ENCODE results near the gene TRIM29. TPM values are rescaled to one million over a fixed set of nuclear protein-coding genes. Genes with fewer than 3 reads are reported as not detected.

Gene TRIM29
- total and polyA plus RNA-seq, 3 experiments from 2014 or later = not detected

DNA sequence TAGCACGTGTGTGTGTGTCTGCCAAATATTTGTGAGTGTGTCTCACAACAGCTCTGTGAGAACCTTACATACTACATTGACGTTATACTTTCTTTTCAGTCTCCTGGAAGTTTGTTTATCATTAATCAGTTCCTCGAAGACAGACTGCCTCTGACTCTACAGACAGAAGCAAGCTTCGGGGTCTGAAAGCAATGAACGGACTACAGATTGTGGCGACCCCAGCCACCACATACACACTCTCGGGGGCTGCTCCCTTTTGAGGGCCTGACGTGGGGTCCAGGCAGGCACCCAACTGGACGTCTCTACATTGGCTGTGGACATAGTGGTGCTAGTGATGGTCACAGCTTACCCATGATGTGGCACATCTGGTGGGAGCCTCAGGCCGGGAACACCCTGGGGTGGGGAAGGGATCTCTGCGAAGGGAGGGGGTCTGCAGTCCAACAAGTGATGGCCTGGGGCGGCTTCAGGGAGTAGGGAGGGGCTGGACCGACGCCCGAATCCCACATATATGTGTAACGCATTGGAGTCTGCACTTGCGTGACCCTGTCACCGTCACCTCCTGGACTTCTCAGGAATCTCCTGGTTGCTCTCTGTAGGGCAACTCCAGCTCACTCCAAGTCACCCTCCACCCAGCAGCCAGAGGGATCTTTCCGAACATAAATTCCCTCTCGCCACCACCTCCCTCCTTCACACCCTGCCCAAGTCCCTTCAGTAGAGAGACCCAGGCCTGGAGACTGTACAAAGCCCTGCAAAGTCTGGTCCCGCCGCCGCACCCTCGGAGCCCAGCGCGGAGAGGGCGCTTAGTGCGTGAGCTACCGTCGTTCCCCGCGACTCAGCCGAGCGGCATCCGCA is 30.4 kb upstream of the TRIM29 start:
- Mint-ChIP-seq H3K9me3 (peaks cover 11 to 20% (median 16%) of the 10 kb centered on the region in 5 donors), H3K27ac (no peak overlapping the region), H3K27me3 (peaks cover 46 to 78% of the 10 kb centered on the region in 2 donors), H3K4me3 (peak overlapping the region in 5 of 7 donors; percentile 66 to 76 (median 73)), H3K4me1 (peaks cover 2 to 15% (median 4%) of the 10 kb centered on the region in 3 donors), H3K36me3 (peaks cover 0 to 8% (median 1%) of the 10 kb centered on the region in 3 donors)
- Histone ChIP-seq H3K27ac (ENCODE audit: low read depth, low read length) (no peak overlapping the region), H3K4me3 (ENCODE audit: low read length) (peak overlapping the region; percentile 53), H3K36me3 (ENCODE audit: insufficient read depth, low read length) (no peaks in the 10 kb centered on the region), H3K27me3 (ENCODE audit: insufficient read depth, low read length, poor library complexity, severe bottlenecking) (peaks cover 42% of the 10 kb centered on the region), H3K4me1 (ENCODE audit: insufficient read depth, low read length) (peaks cover 7% of the 10 kb centered on the region), H3K9me3 (ENCODE audit: low read length) (no peaks in the 10 kb centered on the region)
- ChIA-PET POLR2A (no interaction called here), CTCF (interaction anchor here (0.6 to 1.6 kb wide), 7 partner anchors 11 to 503 kb away, joined by 3 to 5 read pairs (median 3); no protein-coding TSS in a partner anchor)
- DNase-seq = no peak

GRCh38 chr11:120167659-120168058 is 29.7 kb upstream of the TRIM29 start:
- peaks cover 7% of the 10 kb centered on the region for H3K4me1 ChIP-seq (ENCODE audit: insufficient read depth, low read length)
- ChIA-PET CTCF (interaction anchor here (0.8 to 1.6 kb wide), 4 partner anchors 11 to 132 kb away, joined by 3 to 5 read pairs (median 4); no protein-coding TSS in a partner anchor), POLR2A (no interaction called here)
- Mint-ChIP-seq H3K27me3 (peaks cover 47 to 75% of the 10 kb centered on the region in 2 donors), H3K4me3 (peak overlapping the region in 1 of 7 donors; percentile 46), H3K9me3 (peaks cover 11 to 20% (median 16%) of the 10 kb centered on the region in 5 donors), H3K27ac (no peak overlapping the region), H3K4me1 (peaks cover 2 to 15% (median 4%) of the 10 kb centered on the region in 3 donors), H3K36me3 (peaks cover 0 to 8% (median 1%) of the 10 kb centered on the region in 3 donors)
- H3K27me3 ChIP-seq (ENCODE audit: insufficient read depth, low read length, poor library complexity, severe bottlenecking) = peaks cover 36% of the 10 kb centered on the region
- no peak for DNase-seq
- no peak overlapping the region for H3K27ac ChIP-seq (ENCODE audit: low read depth, low read length)
- no peaks in the 10 kb centered on the region for H3K9me3 ChIP-seq (ENCODE audit: low read length)
- H3K36me3 ChIP-seq (ENCODE audit: insufficient read depth, low read length) = no peaks in the 10 kb centered on the region
- H3K4me3 ChIP-seq (ENCODE audit: low read length) = no peak overlapping the region

- Histone ChIP-seq H3K4me3 (ENCODE audit: low read length) (no peak overlapping the region), H3K27ac (ENCODE audit: low read depth, low read length) (no peak overlapping the region), H3K9me3 (ENCODE audit: low read length) (no peaks in the 10 kb centered on the region), H3K27me3 (ENCODE audit: insufficient read depth, low read length, poor library complexity, severe bottlenecking) (no peaks in the 10 kb centered on the region), H3K36me3 (ENCODE audit: insufficient read depth, low read length) (no peaks in the 10 kb centered on the region), H3K4me1 (ENCODE audit: insufficient read depth, low read length) (no peaks in the 10 kb centered on the region)
- Mint-ChIP-seq H3K4me1 (no peaks in the 10 kb centered on the region), H3K27ac (no peak overlapping the region), H3K4me3 (no peak overlapping the region), H3K9me3 (peaks cover 4 to 15% (median 12%) of the 10 kb centered on the region in 5 donors), H3K27me3 (peaks cover 14 to 40% of the 10 kb centered on the region in 2 donors), H3K36me3 (peaks cover 0 to 8% (median 1%) of the 10 kb centered on the region in 3 donors)
- POLR2A ChIA-PET = no interaction called here
- DNase-seq = no peak
- CTCF ChIA-PET = no interaction called here
These were observed 22.5 kb upstream of the TRIM29 start for GRCh38 chr11:120160436-120160835.

DNA sequence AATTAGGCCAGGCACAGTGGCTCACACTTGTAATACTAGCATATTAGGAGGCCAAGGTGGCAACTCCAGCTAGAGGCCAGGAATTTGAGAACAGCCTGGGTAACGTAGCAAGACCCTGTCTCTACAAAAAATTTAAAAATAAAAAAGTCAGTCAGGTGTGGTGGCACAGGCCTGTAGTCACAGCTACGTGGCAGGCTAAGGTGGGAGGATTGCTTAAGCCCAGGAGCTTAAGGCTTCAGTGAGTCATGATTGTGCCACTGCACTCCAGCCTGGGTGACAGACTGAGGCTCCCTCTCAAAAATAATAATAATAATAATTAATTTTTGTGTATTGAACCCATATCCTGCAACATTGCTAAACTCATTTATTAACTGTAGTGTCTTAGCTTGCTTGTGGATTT is 15.3 kb upstream of the TRIM29 start:
- Histone ChIP-seq H3K36me3 (ENCODE audit: insufficient read depth, low read length) (no peaks in the 10 kb centered on the region), H3K27ac (ENCODE audit: low read depth, low read length) (no peak overlapping the region), H3K4me3 (ENCODE audit: low read length) (no peak overlapping the region), H3K27me3 (ENCODE audit: insufficient read depth, low read length, poor library complexity, severe bottlenecking) (no peaks in the 10 kb centered on the region), H3K4me1 (ENCODE audit: insufficient read depth, low read length) (no peaks in the 10 kb centered on the region), H3K9me3 (ENCODE audit: low read length) (no peaks in the 10 kb centered on the region)
- H3K4me3 Mint-ChIP-seq = no peak overlapping the region
- H3K27me3 Mint-ChIP-seq = peaks cover 2 to 43% of the 10 kb centered on the region in 2 donors
- no peak for DNase-seq
- H3K36me3 Mint-ChIP-seq = no peaks in the 10 kb centered on the region
- H3K4me1 Mint-ChIP-seq = no peaks in the 10 kb centered on the region
- ChIA-PET CTCF (no interaction called here), POLR2A (interaction anchor here (0.6 kb wide), 1 partner anchor 40 kb away, joined by 3 read pairs; no protein-coding TSS in a partner anchor)
- peaks cover 0 to 9% (median 4%) of the 10 kb centered on the region in 5 donors for H3K9me3 Mint-ChIP-seq
- no peak overlapping the region for H3K27ac Mint-ChIP-seq

GRCh38 chr11:120151536-120151935 is 13.6 kb upstream of the TRIM29 start:
- no peaks in the 10 kb centered on the region for H3K36me3 ChIP-seq (ENCODE audit: insufficient read depth, low read length)
- Mint-ChIP-seq H3K9me3 (peaks cover 0 to 9% (median 4%) of the 10 kb centered on the region in 5 donors), H3K4me3 (no peak overlapping the region), H3K4me1 (no peaks in the 10 kb centered on the region), H3K36me3 (no peaks in the 10 kb centered on the region), H3K27me3 (peaks cover 6 to 35% of the 10 kb centered on the region in 2 donors), H3K27ac (no peak overlapping the region)
- H3K9me3 ChIP-seq (ENCODE audit: low read length) = no peaks in the 10 kb centered on the region
- POLR2A ChIA-PET = no interaction called here
- CTCF ChIA-PET = no interaction called here
- no peak for DNase-seq
- no peak overlapping the region for H3K4me3 ChIP-seq (ENCODE audit: low read length)
- H3K27ac ChIP-seq (ENCODE audit: low read depth, low read length) = no peak overlapping the region
- no peaks in the 10 kb centered on the region for H3K4me1 ChIP-seq (ENCODE audit: insufficient read depth, low read length)
- no peaks in the 10 kb centered on the region for H3K27me3 ChIP-seq (ENCODE audit: insufficient read depth, low read length, poor library complexity, severe bottlenecking)

DNA sequence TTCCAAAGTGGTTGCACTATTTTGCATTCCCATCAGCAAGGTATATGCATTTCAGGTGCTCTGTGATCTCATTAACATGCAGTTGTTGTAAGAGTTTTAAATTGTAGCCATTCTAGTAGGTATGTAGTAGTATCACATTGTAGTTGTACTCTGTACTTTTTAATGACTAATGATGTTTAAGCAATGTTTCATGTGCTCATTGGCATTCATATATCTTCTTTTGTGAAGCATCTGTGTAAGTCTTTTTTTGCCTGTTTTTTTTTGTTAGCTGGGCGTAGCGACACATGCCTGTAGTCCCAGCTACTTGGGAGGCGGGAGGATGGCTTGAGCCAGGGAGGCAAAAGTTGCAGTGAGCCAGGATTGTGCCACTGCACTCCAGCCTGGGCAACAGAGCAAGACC is 11.3 kb upstream of the TRIM29 start:
- DNase-seq = no peak
- Histone ChIP-seq H3K4me1 (ENCODE audit: insufficient read depth, low read length) (no peaks in the 10 kb centered on the region), H3K36me3 (ENCODE audit: insufficient read depth, low read length) (no peaks in the 10 kb centered on the region), H3K27ac (ENCODE audit: low read depth, low read length) (no peak overlapping the region), H3K9me3 (ENCODE audit: low read length) (no peaks in the 10 kb centered on the region), H3K27me3 (ENCODE audit: insufficient read depth, low read length, poor library complexity, severe bottlenecking) (no peaks in the 10 kb centered on the region), H3K4me3 (ENCODE audit: low read length) (no peak overlapping the region)
- Mint-ChIP-seq H3K27me3 (peaks cover 16 to 42% of the 10 kb centered on the region in 2 donors), H3K36me3 (no peaks in the 10 kb centered on the region), H3K4me1 (no peaks in the 10 kb centered on the region), H3K27ac (no peak overlapping the region), H3K9me3 (peaks cover 0 to 9% (median 4%) of the 10 kb centered on the region in 5 donors), H3K4me3 (no peak overlapping the region)
- CTCF ChIA-PET = no interaction called here
- POLR2A ChIA-PET = no interaction called here

DNA sequence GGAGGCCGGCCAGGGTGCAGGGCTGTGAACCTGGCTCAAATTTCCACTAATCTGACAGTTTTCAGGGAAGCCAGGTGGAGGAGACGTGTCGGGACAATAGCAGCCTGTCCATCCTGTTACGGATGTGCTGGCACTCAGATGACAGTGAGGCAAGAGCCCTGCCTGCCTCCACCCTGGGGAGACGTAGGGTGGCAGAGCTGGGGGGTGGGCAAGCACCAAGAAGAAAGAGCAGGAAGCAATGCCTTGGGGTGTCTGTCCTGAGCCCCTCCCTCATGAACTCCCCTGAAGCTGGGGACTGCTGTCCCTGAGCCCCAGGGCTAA is 10.0 kb upstream of the TRIM29 start:
- CTCF ChIA-PET = no interaction called here
- Histone ChIP-seq H3K4me1 (ENCODE audit: insufficient read depth, low read length) (no peaks in the 10 kb centered on the region), H3K27ac (ENCODE audit: low read depth, low read length) (no peak overlapping the region), H3K27me3 (ENCODE audit: insufficient read depth, low read length, poor library complexity, severe bottlenecking) (no peaks in the 10 kb centered on the region), H3K36me3 (ENCODE audit: insufficient read depth, low read length) (no peaks in the 10 kb centered on the region), H3K9me3 (ENCODE audit: low read length) (no peaks in the 10 kb centered on the region), H3K4me3 (ENCODE audit: low read length) (no peak overlapping the region)
- H3K9me3 Mint-ChIP-seq = peaks cover 0 to 9% (median 4%) of the 10 kb centered on the region in 5 donors
- peaks cover 17 to 37% of the 10 kb centered on the region in 2 donors for H3K27me3 Mint-ChIP-seq
- no peaks in the 10 kb centered on the region for H3K36me3 Mint-ChIP-seq
- H3K27ac Mint-ChIP-seq = no peak overlapping the region
- POLR2A ChIA-PET = no interaction called here
- no peak for DNase-seq
- no peaks in the 10 kb centered on the region for H3K4me1 Mint-ChIP-seq
- H3K4me3 Mint-ChIP-seq = no peak overlapping the region

GRCh38 chr11:120147094-120147949 is 9.4 kb upstream of the TRIM29 start:
- Mint-ChIP-seq H3K4me3 (no peak overlapping the region), H3K27ac (no peak overlapping the region), H3K27me3 (peaks cover 21 to 33% of the 10 kb centered on the region in 2 donors), H3K9me3 (peaks cover 0 to 9% (median 4%) of the 10 kb centered on the region in 5 donors), H3K36me3 (no peaks in the 10 kb centered on the region), H3K4me1 (no peaks in the 10 kb centered on the region)
- no peaks in the 10 kb centered on the region for H3K9me3 ChIP-seq (ENCODE audit: low read length)
- ChIA-PET CTCF (no interaction called here), POLR2A (no interaction called here)
- no peaks in the 10 kb centered on the region for H3K36me3 ChIP-seq (ENCODE audit: insufficient read depth, low read length)
- H3K27me3 ChIP-seq (ENCODE audit: insufficient read depth, low read length, poor library complexity, severe bottlenecking) = no peaks in the 10 kb centered on the region
- no peaks in the 10 kb centered on the region for H3K4me1 ChIP-seq (ENCODE audit: insufficient read depth, low read length)
- no peak overlapping the region for H3K4me3 ChIP-seq (ENCODE audit: low read length)
- no peak overlapping the region for H3K27ac ChIP-seq (ENCODE audit: low read depth, low read length)
- DNase-seq = no peak

All from CD8-positive, alpha-beta memory T cell (primary cell).